SK-MEL-5 (cell line): ENCODE data around the gene DNAH3. TPM values are rescaled to one million over a fixed set of nuclear protein-coding genes. Genes with fewer than 3 reads are reported as not detected.
A peak's percentile ranks its signal among the peaks of the same experiment; 100 is the strongest.
"Not testable (repeated sequence)": the region's sequence is repeated elsewhere in the genome, so short reads cannot be mapped to it uniquely, and the experiment has no call there.

Source experiments
- DNase-seq: peaks from one replicate; pipeline ENCODE4 v3.0.0-alpha.2; 2016; ENCODE audit warnings: low read depth, low spot score
- in situ Hi-C: cut with HindIII; loops from 2 replicates; pipeline ENCODE4 v1.10.0; 2016; ENCODE audit warnings: low sequenced_read_pairs, high pct_unique_total_duplicates, low pct_unique_long_range_greater_than_20kb
- total RNA-seq: library from RNA; depleted of rRNA; stranded (reverse); fragments of >200 nt; shearing (Covaris generic); gene quantifications from 2 replicates; pipeline ENCODE4 v1.2.3, GENCODE V29; 2014

DNAH3 gene
- total RNA-seq, 1 experiment from 2014 or later: under 0.01 TPM

GRCh38 chr16:21152160-21153030, 1.7 kb upstream of the DNAH3 start:
- DNase-seq, in situ Hi-C loops: not testable (repeated sequence)

DNA sequence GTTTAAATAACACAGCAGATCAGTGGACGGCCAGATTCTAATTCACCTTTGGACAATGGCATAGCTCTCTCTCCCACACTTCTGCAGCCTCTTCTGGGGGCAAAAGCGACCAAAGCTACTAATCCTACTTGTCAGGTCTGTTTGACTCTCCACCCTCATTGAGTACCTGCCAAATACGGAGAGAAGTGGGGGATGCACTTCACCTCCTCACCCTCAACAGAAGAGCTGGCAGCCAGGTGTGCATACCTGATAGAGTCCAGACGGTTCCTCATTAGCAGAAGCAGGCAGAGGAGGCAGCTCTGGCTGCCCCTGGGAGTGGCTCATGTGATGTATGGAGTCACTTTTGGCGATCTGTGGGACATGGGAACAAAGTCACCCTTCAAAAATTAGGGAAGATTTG, 4.9 kb downstream of the DNAH3 start:
- in situ Hi-C loops: no loop called here
- DNase-seq: no peak

DNA sequence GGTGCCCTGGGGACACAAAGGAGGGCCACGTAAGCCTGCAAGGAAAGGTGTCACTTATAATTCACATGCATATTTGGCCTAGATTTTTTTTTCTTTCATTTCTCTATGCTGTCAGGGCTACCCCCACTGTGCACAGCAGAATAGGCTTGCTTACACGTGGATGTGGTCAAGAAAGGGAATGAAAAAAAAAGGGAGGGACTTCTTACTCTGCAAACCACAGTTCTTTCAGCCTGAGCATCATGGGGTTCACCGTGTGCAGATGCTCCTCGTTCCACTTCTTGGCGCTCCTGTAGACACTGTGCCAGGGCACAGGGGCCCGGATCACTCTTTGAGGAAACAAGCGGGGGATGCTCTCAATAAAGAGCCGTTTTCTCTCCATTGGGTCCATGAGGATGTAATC, 16.6 kb downstream of the DNAH3 start:
- DNase-seq: no peak
- in situ Hi-C loops: no loop called here

DNA sequence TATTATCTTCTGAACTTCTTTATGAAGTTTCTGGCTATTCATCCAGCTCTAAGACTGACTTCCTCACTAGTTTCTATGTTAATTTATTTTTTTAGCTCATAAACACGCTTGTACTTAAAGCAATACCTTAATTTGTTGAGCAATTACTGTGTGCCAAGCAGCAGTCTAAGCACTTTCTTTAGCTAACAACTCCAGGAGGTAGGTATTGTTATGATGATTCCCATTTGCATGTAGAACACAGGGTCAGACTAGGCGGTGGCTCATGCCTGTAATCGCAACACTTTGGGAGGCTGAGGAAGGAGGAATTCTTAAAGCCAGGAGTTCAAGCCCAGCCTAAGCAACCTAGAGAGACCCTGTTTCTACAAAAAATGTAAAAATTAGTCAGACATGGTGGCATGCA, 19.8 kb downstream of the DNAH3 start:
- DNase-seq: no peak
- in situ Hi-C loops: no loop called here

DNA sequence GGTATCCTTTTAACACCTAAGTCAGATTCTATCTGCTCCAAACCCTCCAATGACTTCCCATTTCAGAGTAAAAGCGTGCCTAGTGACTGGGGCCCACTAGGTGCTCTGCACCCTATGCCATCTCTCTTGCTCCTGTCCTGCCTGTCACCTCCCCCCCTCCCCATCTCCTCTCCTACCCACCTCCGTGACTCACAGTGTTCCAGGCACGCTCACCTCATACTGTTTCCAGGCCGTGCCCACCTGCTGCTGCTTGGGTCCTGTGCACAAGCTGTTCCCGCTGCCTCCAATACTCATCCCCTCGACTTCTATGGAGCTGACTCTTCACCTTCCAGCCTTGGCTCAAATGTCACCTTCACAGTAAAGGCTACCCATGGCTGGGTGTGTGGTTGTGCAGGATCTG, 21.7 kb downstream of the DNAH3 start:
- DNase-seq: no peak
- in situ Hi-C loops: no loop called here

DNA sequence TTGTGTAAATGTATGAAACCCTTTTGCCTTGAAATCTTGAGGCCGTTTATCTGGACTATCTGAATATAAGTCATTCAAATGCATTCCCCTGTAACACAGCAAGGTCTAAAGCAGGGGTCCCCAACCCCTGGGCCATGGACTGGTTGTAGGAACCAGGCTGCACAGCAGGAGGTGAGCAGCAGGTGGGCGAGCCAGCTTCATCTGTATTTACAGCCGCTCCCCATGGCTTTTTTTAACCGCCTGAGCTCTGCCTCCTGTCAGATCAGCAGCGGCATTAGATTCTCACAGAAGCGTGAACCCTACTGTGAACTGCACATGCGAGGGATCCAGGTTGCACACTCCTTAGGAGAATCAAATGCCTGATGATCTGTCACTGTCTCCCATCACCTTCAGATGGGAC, 24.1 kb downstream of the DNAH3 start:
- in situ Hi-C loops: no loop called here
- no peak for DNase-seq

- DNase-seq: no peak
Observed at GRCh38 chr16:21125191-21125590, 25.5 kb downstream of the DNAH3 start.

DNA sequence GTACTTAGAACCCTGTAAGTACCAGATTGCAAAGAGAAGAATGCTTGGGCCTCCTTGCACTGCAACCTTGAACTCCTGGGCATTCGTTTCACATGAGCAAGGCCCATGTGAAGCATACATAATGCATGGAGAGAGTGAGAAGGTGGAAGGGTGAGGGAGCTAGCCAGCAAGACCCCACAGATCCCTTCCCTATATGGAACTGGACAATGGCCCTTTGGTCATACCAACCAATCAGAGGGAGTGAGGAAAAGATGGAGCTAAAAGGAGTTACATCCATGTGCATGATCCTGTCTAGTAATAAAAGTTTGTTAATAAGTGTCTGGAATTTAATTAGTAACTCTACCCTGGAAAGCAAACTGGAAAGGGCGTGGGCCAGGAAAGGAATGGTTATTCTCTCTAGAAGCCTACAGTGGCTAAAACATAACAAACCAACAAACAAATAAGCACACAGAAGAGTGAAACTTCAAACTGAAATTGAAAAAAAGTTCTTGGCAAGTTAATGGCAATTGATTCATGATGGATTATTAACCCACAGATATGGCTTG, 29.6 kb downstream of the DNAH3 start:
- in situ Hi-C loops: no loop called here
- no peak for DNase-seq

More at GRCh38 chr16:21125191-21125590, 25.5 kb downstream of the DNAH3 start:
- in situ Hi-C loops: no loop called here

GRCh38 chr16:21117567-21117966, 33.1 kb downstream of the DNAH3 start:
- no peak for DNase-seq
- in situ Hi-C loops: no loop called here

- peak; percentile 22 for DNase-seq
- in situ Hi-C loops: no loop called here
Observed at GRCh38 chr16:21116148-21116693, 34.4 kb downstream of the DNAH3 start.

- DNase-seq, in situ Hi-C loops: not testable (repeated sequence)
Observed at GRCh38 chr16:21115551-21115950, 35.1 kb downstream of the DNAH3 start.

GRCh38 chr16:21103941-21104860, 46.4 kb downstream of the DNAH3 start:
- DNase-seq: no peak
- in situ Hi-C loops: no loop called here

GRCh38 chr16:21101631-21102420, 48.8 kb downstream of the DNAH3 start:
- in situ Hi-C loops: no loop called here
- DNase-seq: peak; percentile 37

DNA sequence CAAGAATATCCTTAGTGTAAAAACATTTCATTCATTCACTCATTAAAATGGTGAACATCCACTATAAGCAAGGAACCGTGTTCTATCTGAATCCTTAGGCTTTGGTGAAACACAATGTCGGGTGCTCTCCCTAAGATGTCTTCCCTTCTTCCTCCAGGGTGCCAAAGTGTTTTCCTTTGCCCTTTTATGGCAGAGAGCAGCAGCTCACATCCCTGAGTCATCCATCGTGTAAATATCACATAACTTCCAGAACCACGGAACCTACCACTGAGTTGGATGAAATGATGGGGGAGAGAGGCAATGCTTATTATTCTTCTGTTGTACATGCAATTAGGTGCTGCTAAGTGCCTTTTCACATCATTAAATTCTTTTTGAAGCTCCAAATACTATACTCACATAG, 50.2 kb downstream of the DNAH3 start:
- DNase-seq: no peak
- in situ Hi-C loops: no loop called here

DNA sequence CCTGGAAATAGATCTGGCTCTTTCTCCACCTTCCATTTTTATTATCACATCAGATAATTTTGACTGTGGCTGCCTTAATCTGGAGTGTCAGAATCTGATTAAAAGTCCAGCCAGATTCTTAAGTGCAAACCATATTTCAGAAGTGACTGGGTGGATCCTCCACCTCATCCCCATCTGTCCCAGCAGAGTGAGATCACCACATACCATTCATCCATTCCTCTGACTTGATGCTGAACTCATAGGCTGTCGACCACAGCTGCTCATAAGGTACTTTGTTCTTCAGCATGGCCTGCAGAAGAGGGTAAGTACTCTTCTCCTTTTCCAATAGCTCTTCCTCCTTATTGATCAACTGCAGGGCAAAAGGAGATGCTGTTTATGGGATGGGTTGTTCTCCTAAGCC, 53.5 kb downstream of the DNAH3 start:
- no peak for DNase-seq
- in situ Hi-C loops: no loop called here

DNA sequence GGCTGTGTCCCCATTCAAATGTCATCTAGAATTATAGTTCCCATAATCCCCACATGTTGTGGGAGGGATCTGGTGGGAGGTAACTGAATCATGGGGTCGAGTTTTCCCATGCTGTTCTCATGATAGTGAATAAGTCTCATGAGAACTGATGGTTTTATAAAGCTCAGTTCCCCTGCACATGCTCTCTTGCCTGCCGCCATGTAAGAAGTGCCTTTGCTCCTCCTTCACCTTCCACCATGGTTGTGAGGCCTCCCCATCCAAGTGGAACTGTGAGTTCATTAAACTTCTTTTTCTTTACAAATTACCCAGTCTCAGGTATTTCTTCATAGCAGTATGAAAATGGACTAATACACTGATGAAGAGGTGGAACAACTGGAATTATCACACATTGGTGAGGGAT, 55.9 kb downstream of the DNAH3 start:
- DNase-seq, in situ Hi-C loops: not testable (repeated sequence)

- DNase-seq: no peak
- in situ Hi-C loops: no loop called here
Observed at GRCh38 chr16:21092951-21093350, 57.7 kb downstream of the DNAH3 start.
